Fibroblast of pulmonary artery (primary cell): ENCODE data around the gene ZFP3.

ENCODE experiments used
- DNase-seq: peaks from one replicate; pipeline ENCODE4 v3.0.0-alpha.2; 2010; ENCODE audit warnings: low read depth
- H3K4me3 ChIP-seq: replicated peaks from 2 replicates; pipeline ENCODE4 v1.5.1; 2011; ENCODE audit warnings: low read depth, mild to moderate bottlenecking, control low read depth, low read length, moderate library complexity
- CTCF ChIP-seq: IDR thresholded peaks from 2 replicates; pipeline ENCODE4 v1.5.1; 2011; ENCODE audit warnings: mild to moderate bottlenecking, control low read depth, low read length, inconsistent platforms; ENCODE audit errors: missing control alignments

ZFP3 gene

GRCh38 chr17:5080591-5080990, 2.3 kb downstream of the ZFP3 start:
- no peak for DNase-seq
- TF ChIP-seq CTCF = no peak

GRCh38 chr17:5092218-5093010, 14.1 kb downstream of the ZFP3 start:
- H3K4me3 ChIP-seq = no peak overlapping the region
- DNase-seq = no peak
- TF ChIP-seq CTCF = no peak

More at GRCh38 chr17:5080591-5080990, 2.3 kb downstream of the ZFP3 start:
- H3K4me3 ChIP-seq = no peak overlapping the region

- DNase-seq = no peak
- H3K4me3 ChIP-seq = no peak overlapping the region
- TF ChIP-seq CTCF = no peak
Observed at GRCh38 chr17:5096731-5097100, 18.4 kb downstream of the ZFP3 start.

GRCh38 chr17:5097101-5097834, 19.0 kb downstream of the ZFP3 start:
- DNase-seq = no peak
- no peak overlapping the region for H3K4me3 ChIP-seq
- no peak for TF ChIP-seq CTCF

GRCh38 chr17:5099271-5099670, 21.0 kb downstream of the ZFP3 start:
- DNase-seq = no peak
- H3K4me3 ChIP-seq = no peak overlapping the region
- no peak for TF ChIP-seq CTCF

- TF ChIP-seq CTCF = no peak
- H3K4me3 ChIP-seq = no peak overlapping the region
- no peak for DNase-seq
Observed at GRCh38 chr17:5100832-5101231, 22.6 kb downstream of the ZFP3 start.
